ENCODE results near the gene MTM1.

Gene MTM1

DNA sequence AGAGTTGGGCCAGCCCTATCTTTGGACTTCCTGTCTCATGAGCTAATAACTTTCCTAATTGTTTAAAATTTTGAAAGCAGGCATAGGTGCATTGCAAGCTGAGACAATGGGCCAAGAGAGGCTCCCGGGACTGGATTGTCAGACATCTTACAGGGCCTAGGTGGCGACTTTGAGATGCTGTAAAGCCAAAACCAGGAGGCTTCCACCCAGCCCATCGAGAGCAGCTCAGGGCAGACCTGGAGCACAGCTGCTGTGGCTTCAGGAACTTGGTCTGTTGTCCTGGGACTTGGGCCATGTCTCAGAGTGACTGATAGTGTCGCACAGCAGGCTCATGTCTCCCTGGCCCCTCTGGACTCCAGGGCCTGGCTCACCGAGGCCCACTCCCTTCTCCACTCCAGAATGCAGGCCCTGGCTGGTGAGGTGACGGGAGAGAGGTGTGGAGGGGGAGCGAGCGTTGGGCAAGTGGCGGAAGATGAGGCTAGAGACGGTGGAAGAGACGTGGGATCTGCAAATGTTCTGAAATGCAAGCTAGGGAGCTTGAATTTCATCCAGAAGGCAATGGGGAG, 24.1 kb upstream of the MTM1 start:
- Mint-ChIP-seq H3K27ac (no peak overlapping the region), H3K4me1 (peaks cover 33% of the 10 kb centered on the region), H3K27me3 (no peaks in the 10 kb centered on the region), H3K4me3 (no peak overlapping the region), H3K9me3 (no peaks in the 10 kb centered on the region)
- ATAC-seq: no peak
- DNase-seq: no peak

DNA sequence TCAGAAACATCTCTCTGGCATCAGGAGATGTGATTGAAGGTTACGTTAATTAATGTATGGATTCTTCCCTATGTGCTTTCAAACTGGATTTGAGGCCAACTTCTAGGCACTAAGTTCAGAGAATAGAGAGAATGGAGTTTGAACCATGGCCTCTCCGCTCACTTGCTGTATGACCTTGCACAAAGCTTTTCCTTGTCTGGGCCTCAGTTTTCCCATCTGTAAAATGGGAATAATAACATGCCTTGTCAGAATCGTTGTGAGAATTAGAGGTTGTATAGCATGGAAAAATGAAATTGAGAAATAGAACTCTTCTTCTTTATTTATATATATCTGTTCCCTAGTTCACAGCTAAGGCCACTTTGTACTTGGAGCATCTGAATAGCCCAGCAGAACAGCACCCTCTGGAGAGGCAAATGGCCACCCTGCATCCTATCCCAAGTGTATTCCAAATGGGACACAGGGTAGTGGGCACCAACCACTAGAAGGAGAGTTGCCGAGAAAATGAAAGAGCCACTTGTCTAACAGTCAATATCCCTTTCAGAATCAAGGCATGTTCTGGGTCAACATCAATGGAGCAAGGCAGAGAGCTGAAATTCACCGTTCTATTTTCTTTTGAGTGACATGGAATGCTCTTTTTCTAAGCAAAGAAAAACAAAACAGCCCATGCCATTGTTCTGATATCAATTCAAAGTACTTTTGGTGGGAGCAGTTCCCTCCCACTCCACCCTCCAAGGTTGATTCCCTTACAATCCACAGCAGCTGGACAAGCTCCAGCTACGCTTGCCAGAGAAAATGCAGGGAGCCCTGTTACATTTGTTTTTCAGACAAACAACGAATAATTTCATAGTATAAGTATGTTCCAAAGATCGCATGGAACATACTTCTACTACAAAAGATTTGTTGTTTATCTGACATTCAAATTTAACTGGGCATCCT, 23.3 kb upstream of the MTM1 start:
- H3K27ac Mint-ChIP-seq: no peak overlapping the region
- no peak for ATAC-seq
- no peaks in the 10 kb centered on the region for H3K27me3 Mint-ChIP-seq
- no peaks in the 10 kb centered on the region for H3K9me3 Mint-ChIP-seq
- H3K4me1 Mint-ChIP-seq: peaks cover 34% of the 10 kb centered on the region
- no peak overlapping the region for H3K4me3 Mint-ChIP-seq
- no peak for DNase-seq

DNA sequence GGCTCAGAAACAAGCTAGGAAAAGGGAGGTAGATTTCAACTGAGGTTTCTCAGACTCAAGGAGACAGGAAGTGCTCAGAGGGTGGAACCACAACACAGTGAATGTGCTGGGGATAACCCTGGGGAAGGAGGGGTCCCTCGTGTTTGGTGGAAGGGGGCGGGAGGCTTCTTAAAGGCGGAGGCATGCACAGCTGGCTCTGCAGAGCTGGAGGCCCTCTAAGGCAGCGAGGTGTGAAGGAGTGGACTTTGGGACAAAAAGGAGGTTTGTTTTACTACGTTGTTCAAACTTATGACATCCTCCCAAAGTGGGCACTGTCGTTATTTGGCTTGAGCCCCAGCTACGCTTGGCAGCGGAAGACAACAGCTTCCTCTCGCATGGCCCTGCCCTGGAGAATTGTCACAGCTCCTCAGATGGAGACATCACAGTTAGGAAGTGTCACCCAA, 21.7 kb upstream of the MTM1 start:
- Mint-ChIP-seq H3K27ac (peak overlapping the region; percentile 74 to 97), H3K4me1 (peaks cover 34% of the 10 kb centered on the region), H3K4me3 (peak overlapping the region; percentile 70 to 84), H3K27me3 (no peaks in the 10 kb centered on the region), H3K9me3 (no peaks in the 10 kb centered on the region)
- DNase-seq: peak in 1 of 2 donors; percentile 24
- peak; percentile 60 for ATAC-seq

DNA sequence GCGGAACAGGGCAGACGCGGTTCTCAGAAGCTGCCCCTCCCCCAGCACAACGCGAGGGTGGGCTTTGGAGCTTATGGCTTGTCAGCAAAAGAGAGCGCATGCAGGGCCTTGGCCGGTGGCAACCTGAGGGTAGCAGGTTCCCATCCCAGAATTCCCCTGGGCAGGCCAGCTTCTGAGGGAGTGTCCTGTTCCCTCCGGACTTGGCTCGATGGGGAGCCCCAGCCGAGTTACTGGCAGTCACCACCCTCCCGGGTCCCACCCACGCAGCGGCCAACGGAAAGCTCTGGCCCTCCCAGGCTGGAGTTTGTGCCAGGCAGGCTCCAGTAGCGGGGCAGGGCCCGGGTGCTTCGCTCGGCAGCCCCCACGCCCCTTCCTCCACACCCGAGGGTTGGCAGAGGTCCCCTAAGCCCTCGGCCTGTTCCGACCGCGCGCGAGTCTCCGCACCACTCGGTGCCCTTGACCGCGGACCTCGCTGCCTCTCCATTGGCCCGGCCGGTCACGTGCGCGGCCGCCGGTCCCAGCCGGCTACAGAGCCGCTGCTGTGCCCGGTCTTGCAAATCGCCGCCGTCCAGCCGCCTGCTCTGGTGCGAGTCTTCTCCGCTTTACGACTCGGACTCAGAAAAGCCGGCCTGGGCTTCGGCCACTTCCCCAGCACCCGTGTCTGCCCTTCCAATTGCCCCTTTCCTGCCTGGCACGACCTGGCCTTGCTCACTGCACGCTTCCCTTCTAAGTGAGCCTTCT, 20.9 kb upstream of the MTM1 start:
- ATAC-seq: peak; percentile 57
- Mint-ChIP-seq H3K4me3 (peak overlapping the region; percentile 83 to 84), H3K27me3 (no peaks in the 10 kb centered on the region), H3K27ac (peak overlapping the region in 1 of 2 donors; percentile 97), H3K4me1 (peaks cover 34% of the 10 kb centered on the region), H3K9me3 (no peaks in the 10 kb centered on the region)
- DNase-seq: peak in 1 of 2 donors; percentile 24

DNA sequence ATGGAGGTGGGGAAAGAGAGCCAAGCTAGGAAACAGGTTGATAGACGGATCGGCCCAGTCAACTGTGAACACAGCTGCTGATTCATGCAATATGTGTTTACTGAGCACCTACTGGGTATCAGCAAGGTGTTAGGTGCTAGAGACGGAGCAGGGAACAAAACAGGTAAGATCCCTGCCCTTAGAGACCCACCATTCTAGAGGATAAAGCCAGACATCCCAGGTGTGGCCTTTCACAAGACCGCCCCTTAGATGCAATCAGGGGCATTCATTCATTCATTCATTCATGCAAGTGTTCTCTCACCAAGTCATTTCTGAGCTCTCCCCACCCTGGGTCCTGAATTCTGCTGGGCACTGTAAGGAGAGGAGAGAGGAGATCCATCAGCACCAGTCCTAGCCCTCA, 20.2 kb upstream of the MTM1 start:
- no peaks in the 10 kb centered on the region for H3K9me3 Mint-ChIP-seq

DNA sequence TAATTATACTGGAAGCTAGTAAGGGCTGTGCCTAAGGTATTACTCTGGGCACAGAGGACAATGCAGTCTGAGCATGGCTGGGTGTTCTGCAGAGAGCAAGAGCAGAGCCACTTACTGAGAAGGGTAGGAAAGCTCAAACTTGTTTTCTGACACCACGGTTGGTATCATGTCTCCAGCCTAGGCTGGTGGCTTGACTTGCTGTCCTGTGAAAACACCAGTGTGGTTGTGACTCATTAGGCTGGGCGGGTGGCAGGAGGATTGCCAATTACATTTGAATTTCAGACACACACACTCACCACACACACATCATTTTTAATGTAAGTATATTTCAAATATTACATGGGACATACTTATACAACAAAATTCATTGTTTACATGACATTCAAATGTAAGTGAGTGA, 19.7 kb upstream of the MTM1 start:
- H3K9me3 Mint-ChIP-seq: no peaks in the 10 kb centered on the region
- no peak overlapping the region for H3K27ac Mint-ChIP-seq
- ATAC-seq (peak; percentile 56), DNase-seq (peak in 1 of 2 donors; percentile 32)
- H3K27me3 Mint-ChIP-seq: no peaks in the 10 kb centered on the region
- peaks cover 30% of the 10 kb centered on the region for H3K4me1 Mint-ChIP-seq
- H3K4me3 Mint-ChIP-seq: no peak overlapping the region

More for the DNA sequence above, 20.2 kb upstream of the MTM1 start:
- ATAC-seq (no peak), DNase-seq (no peak)
- Mint-ChIP-seq H3K27me3 (no peaks in the 10 kb centered on the region), H3K27ac (peak overlapping the region in 1 of 2 donors; percentile 72), H3K4me3 (peak overlapping the region; percentile 83 to 84), H3K4me1 (peaks cover 34% of the 10 kb centered on the region)

DNA sequence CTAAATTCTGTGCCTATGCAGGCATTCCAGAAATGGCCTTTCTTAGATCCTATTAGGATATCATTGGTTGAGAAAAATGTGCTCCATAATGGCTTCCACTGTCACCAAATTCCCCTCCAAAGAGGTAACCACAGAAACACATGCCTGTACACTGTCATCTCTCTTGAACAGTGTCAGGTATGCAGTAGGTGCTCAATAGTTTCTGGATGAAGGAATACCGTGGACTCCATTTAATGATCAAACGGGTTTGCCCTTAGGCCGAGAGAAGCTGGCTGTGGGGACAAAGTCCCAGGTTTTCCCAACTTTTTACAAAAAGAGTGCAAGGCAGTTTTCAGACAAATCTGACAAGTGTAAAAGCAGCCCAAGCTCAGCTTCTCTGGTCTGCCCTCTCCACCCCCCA, 16.5 kb upstream of the MTM1 start:
- Mint-ChIP-seq H3K27ac (no peak overlapping the region), H3K4me1 (peaks cover 17% of the 10 kb centered on the region), H3K4me3 (no peak overlapping the region), H3K9me3 (no peaks in the 10 kb centered on the region), H3K27me3 (no peaks in the 10 kb centered on the region)
- no peak for DNase-seq
- ATAC-seq: no peak

DNA sequence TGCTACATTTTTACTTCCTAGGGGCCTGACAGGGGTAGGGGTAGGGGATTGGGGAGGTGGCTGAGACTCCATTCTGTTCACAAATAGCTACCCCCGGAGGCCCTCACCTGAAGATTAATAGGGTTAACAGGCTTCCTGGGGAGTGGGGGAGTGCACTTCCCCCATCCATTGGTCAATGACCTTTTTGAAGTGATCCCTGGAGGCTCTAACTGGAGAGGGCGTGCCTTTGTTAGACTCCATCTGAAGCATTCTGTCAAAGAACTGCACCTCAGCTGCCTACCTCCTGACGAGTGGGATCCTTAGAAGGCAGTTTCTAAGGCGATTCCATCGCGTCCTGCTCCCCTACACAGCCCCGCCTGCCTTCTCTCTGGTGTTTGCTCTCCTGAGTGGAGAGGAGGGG, 10.0 kb upstream of the MTM1 start:
- no peak overlapping the region for H3K4me3 Mint-ChIP-seq
- no peak for DNase-seq
- H3K4me1 Mint-ChIP-seq: no peaks in the 10 kb centered on the region
- H3K9me3 Mint-ChIP-seq: no peaks in the 10 kb centered on the region
- H3K27ac Mint-ChIP-seq: no peak overlapping the region
- no peak for ATAC-seq
- no peaks in the 10 kb centered on the region for H3K27me3 Mint-ChIP-seq

DNA sequence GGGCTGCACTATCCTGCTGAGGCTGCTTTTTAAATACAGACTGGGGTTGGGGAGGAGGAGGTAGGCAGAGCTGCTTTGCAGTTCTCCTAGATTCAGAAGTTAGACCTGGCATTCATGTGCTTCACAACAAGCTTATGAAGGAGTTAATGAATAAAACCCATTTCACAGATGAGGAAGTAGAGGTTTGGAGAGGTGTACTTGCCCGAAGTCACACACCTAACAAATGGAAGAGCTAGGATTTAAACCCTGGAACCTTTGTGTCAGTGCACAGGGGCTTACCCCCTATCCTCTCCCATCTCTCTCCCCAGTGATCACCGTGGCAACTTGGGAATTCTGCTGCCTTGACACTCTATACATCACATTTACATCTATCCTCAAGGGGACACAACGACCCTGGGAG, 3.6 kb upstream of the MTM1 start:
- Mint-ChIP-seq H3K4me1 (peaks cover 9% of the 10 kb centered on the region), H3K9me3 (no peaks in the 10 kb centered on the region), H3K4me3 (no peak overlapping the region), H3K27me3 (no peaks in the 10 kb centered on the region), H3K27ac (no peak overlapping the region)
- DNase-seq: no peak
- ATAC-seq: no peak

DNA sequence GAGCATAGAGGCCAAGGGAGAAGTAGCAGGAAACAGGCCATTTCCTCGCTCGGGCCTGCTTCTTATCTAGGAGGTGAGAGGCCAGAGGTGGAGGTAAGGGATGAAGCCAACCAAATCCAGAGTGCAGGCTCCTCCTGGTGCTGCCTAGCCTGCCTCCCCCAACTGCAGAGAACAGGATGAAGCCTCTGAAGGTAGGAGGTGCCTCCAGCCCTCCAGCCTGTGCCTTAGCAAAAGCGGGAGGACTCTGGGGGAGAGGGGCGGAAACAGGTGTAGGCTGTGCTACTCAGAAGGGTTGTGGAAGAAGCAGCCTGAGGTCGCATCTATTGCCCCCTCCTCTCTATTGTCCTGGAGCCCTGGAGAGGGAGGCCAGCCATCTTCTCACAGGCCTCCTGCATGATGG, 2.9 kb upstream of the MTM1 start:
- H3K4me3 Mint-ChIP-seq: no peak overlapping the region
- no peaks in the 10 kb centered on the region for H3K9me3 Mint-ChIP-seq
- H3K4me1 Mint-ChIP-seq: peaks cover 14% of the 10 kb centered on the region
- no peaks in the 10 kb centered on the region for H3K27me3 Mint-ChIP-seq
- no peak for ATAC-seq
- H3K27ac Mint-ChIP-seq: no peak overlapping the region
- DNase-seq: no peak

DNA sequence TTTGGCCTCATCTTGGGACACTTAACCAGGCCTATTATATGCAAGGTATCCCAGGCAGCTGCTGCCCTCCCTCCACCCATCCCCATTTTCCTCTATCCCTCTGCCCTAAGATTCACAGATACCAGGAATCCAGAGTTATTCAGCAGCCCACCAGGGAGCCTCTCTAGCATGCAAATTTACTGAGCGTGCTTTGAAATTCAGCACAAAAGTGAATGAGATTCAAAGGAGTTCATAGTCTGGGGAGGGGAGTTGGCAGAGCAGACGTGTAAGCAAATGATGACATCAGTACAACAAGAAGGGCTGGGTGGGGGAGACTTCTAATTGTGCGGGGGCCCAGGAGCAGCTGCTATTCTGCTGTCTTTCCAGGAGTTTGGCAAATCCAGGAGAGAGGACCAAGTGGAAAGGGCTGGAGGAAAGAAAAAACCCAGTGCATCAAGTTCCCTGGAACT, 1.7 kb upstream of the MTM1 start:
- Mint-ChIP-seq H3K27me3 (no peaks in the 10 kb centered on the region), H3K27ac (no peak overlapping the region), H3K9me3 (no peaks in the 10 kb centered on the region), H3K4me3 (no peak overlapping the region), H3K4me1 (peaks cover 21% of the 10 kb centered on the region)
- DNase-seq: no peak
- ATAC-seq: no peak

DNA sequence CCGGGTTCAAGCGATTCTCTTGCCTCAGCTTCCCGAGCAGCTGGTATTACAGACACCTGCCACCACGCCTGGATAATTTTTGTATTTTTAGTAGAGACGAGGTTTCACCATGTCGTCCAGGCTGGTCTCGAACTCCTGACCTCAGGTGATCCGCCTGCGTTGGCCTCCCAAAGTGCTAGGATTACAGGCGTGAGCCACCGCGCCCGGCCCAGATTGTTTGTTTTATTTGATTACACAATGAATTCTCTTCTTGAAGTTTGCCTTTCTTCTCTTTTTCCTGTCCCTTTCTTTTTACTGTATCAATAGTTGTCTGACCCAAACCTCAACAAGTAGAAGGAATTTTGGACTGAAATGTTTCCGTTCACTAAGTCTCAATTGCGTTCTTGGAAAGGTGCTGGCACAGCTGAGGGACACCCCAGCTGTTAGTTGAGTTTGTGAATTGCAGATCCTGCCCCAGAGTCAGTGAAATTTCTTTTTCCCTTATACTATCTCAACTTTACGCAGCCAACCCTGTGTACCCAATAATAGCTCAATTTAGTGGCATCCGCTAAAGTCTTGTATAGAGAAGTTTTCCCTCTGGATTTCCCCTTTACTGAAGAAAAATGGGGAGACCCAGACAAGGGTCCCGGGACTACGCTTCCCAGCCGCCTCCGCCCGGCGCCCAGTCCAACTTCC, 639 bp upstream of the MTM1 start:
- ATAC-seq: no peak
- H3K4me1 Mint-ChIP-seq: peaks cover 31% of the 10 kb centered on the region
- peak overlapping the region; percentile 76 to 79 for H3K4me3 Mint-ChIP-seq
- H3K9me3 Mint-ChIP-seq: no peaks in the 10 kb centered on the region
- H3K27me3 Mint-ChIP-seq: no peaks in the 10 kb centered on the region
- peak overlapping the region in 1 of 2 donors; percentile 65 for H3K27ac Mint-ChIP-seq
- no peak for DNase-seq

DNA sequence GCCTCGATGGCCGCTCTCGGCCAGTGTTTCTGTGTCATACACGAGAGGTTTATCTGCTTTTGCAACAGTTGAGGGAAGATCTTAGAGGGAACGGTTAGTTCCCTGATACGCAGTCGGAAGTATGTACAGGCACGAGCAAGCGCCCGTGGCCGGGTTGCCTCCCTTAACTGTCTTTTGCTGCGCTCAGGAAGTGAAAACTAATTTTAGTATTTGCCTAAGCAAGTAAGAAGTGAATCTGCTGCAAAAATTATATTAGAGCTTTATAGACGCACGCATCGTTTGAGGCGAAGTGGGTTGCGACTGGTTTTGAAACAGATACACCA, 695 bp downstream of the MTM1 start:
- DNase-seq (peak in 1 of 2 donors; percentile 46), ATAC-seq (peak; percentile 56)
- Mint-ChIP-seq H3K4me1 (peaks cover 44% of the 10 kb centered on the region), H3K4me3 (peak overlapping the region; percentile 79 to 83), H3K27ac (peak overlapping the region; percentile 7 to 48), H3K9me3 (no peaks in the 10 kb centered on the region), H3K27me3 (no peaks in the 10 kb centered on the region)

DNA sequence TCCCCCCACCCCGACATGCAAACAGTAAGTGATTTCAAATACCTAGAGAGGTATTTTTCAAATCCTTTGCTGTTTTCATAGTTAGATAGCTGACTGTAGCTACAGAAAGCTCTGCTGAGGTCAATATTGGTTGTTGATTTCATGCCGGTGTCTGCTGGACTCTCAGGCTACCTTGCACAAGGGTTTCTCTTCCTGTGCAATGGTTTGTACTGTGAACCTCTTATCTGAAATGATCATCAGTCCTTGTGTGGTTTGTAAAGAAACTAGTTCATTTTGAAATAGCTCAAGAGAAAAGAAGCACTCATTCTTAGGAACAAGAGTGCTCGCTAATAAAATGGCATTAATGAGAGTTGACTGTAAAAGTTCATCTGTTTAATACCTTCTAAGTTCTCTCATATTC, 2.1 kb downstream of the MTM1 start:
- no peak for DNase-seq
- Mint-ChIP-seq H3K27ac (peak overlapping the region in 1 of 2 donors; percentile 76), H3K4me3 (peak overlapping the region; percentile 48 to 83), H3K4me1 (peaks cover 57% of the 10 kb centered on the region), H3K27me3 (no peaks in the 10 kb centered on the region), H3K9me3 (no peaks in the 10 kb centered on the region)
- ATAC-seq: no peak

DNA sequence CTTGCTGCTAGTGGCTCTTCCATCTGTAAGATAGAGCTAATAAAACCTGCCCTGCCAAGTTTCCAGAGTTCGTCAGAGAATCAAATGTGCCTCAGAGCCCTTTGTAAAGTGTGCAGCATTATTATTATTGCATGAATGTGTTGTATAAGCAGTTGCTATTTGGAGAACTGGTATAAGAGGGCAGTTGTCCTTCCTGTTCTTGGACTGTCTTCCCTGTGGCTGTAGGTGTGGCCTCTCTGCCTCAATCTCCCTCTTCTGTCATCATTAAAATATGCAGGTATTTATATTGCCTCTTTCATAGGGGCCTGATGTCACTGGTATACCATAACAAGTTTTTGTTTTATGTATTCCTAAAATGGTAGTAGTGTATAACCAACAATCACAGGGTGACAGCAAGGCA, 3.8 kb downstream of the MTM1 start:
- Mint-ChIP-seq H3K9me3 (no peaks in the 10 kb centered on the region), H3K4me1 (peaks cover 74% of the 10 kb centered on the region), H3K4me3 (peak overlapping the region; percentile 71 to 83), H3K27ac (peak overlapping the region in 1 of 2 donors; percentile 63), H3K27me3 (no peaks in the 10 kb centered on the region)
- ATAC-seq (no peak), DNase-seq (no peak)
